RWPE2 (cell line): ENCODE data around the gene EEF1AKMT3.

ENCODE experiments used
- ATAC-seq: fragments of 200-7000 bp; cut with Tn5 transposase; 3 replicates; pipeline ENCODE4 v1.9.1; 2021; ENCODE audit warnings: low read depth
- DNase-seq: peaks from one replicate; pipeline ENCODE4 v3.0.0-alpha.2; 2020; ENCODE audit warnings: low spot score
- H3K27ac ChIP-seq: fragments of 450-650 bp; 2 replicates; pipeline ENCODE4 v1.5.1; 2017; ENCODE audit warnings: mild to moderate bottlenecking; ENCODE audit not compliant: poor library complexity, severe bottlenecking
- H3K27me3 ChIP-seq: fragments of 250-450 bp; sonication (Bioruptor Pico); 2 replicates; pipeline ENCODE4 v1.5.1; 2021; ENCODE audit warnings: mild to moderate bottlenecking, moderate library complexity; ENCODE audit not compliant: insufficient read depth, poor library complexity, severe bottlenecking
- H3K36me3 ChIP-seq: fragments of 250-450 bp; sonication (Bioruptor Pico); 2 replicates; pipeline ENCODE4 v1.5.1; 2020; ENCODE audit warnings: low read depth, mild to moderate bottlenecking, moderate library complexity
- H3K4me1 ChIP-seq: fragments of 250-450 bp; sonication (Bioruptor Pico); 2 replicates; pipeline ENCODE4 v1.5.1; 2021; ENCODE audit warnings: mild to moderate bottlenecking, moderate library complexity; ENCODE audit not compliant: insufficient read depth, poor library complexity, severe bottlenecking
- H3K4me3 ChIP-seq: fragments of 250-450 bp; sonication (Bioruptor Pico); 2 replicates; pipeline ENCODE4 v1.5.1; 2021; ENCODE audit warnings: mild to moderate bottlenecking, moderate library complexity; ENCODE audit not compliant: severe bottlenecking
- H3K9me3 ChIP-seq: fragments of 250-450 bp; sonication (Bioruptor Pico); 2 replicates; pipeline ENCODE4 v1.5.1; 2021; ENCODE audit warnings: mild to moderate bottlenecking, moderate library complexity; ENCODE audit not compliant: severe bottlenecking
- CTCF ChIP-seq: fragments of 450-650 bp; IDR thresholded peaks from one replicate; pipeline ENCODE4 v1.5.1; 2017; ENCODE audit warnings: mild to moderate bottlenecking, moderate library complexity; ENCODE audit not compliant: poor library complexity, severe bottlenecking

Gene EEF1AKMT3

GRCh38 chr12:57727758-57728395 is 44.5 kb upstream of the EEF1AKMT3 start:
- H3K27me3 ChIP-seq, result no peaks in the 10 kb centered on the region
- TF ChIP-seq CTCF, result no peak
- H3K4me1 ChIP-seq, result no peaks in the 10 kb centered on the region
- H3K36me3 ChIP-seq, result no peaks in the 10 kb centered on the region
- ATAC-seq, result no peak
- H3K9me3 ChIP-seq, result no peaks in the 10 kb centered on the region
- no peak overlapping the region for H3K27ac ChIP-seq
- DNase-seq, result no peak
- no peak overlapping the region for H3K4me3 ChIP-seq

- ATAC-seq (no peak), DNase-seq (no peak)
- Histone ChIP-seq H3K27ac (no peak overlapping the region), H3K36me3 (no peaks in the 10 kb centered on the region), H3K27me3 (no peaks in the 10 kb centered on the region), H3K9me3 (no peaks in the 10 kb centered on the region), H3K4me1 (no peaks in the 10 kb centered on the region), H3K4me3 (no peak overlapping the region)
- TF ChIP-seq CTCF, result no peak
Observed at GRCh38 chr12:57729321-57729844, 43.0 kb upstream of the EEF1AKMT3 start.

- TF ChIP-seq CTCF, result no peak
- Histone ChIP-seq H3K4me3 (no peak overlapping the region), H3K27ac (no peak overlapping the region), H3K36me3 (no peaks in the 10 kb centered on the region), H3K4me1 (no peaks in the 10 kb centered on the region), H3K27me3 (peaks cover 6% of the 10 kb centered on the region), H3K9me3 (no peaks in the 10 kb centered on the region)
- DNase-seq (no peak), ATAC-seq (no peak)
Observed at GRCh38 chr12:57730336-57731067, 41.9 kb upstream of the EEF1AKMT3 start.

GRCh38 chr12:57731411-57732080 is 40.9 kb upstream of the EEF1AKMT3 start:
- DNase-seq (no peak), ATAC-seq (no peak)
- Histone ChIP-seq H3K36me3 (no peaks in the 10 kb centered on the region), H3K4me3 (no peak overlapping the region), H3K27ac (no peak overlapping the region), H3K9me3 (no peaks in the 10 kb centered on the region), H3K4me1 (no peaks in the 10 kb centered on the region), H3K27me3 (peaks cover 16% of the 10 kb centered on the region)
- no peak for TF ChIP-seq CTCF
